GM18858 (cell line): ENCODE results near the gene HOXB4.

Experiments used
- ATAC-seq: cut with Tn5 transposase; IDR thresholded peaks from one replicate; pipeline ENCODE4 v1.9.1; 2021; ENCODE audit not compliant: unreplicated experiment

The HOXB4 gene

GRCh38 chr17:48577946-48578615 lies at the start of gene HOXB4:
HOXB4 (minus strand) TSS chr17:48578350; CDS start chr17:48578319, 31 bp downstream.
- no peak for ATAC-seq

GRCh38 chr17:48627118-48627597 lies 49.0 kb upstream of the HOXB4 start:
- ATAC-seq: no peak

GRCh38 chr17:48626245-48627117 lies 48.3 kb upstream of the HOXB4 start, which contains the start of gene HOXB9:
HOXB9 (minus strand) TSS chr17:48626358; CDS start chr17:48626269, 89 bp downstream.
- no peak for ATAC-seq

GRCh38 chr17:48625495-48626244 lies 47.5 kb upstream of the HOXB4 start:
- ATAC-seq: no peak

GRCh38 chr17:48624544-48625494 lies 46.7 kb upstream of the HOXB4 start:
- ATAC-seq: no peak

- no peak for ATAC-seq
Measured at GRCh38 chr17:48624118-48624517, 46.0 kb upstream of the HOXB4 start.

GRCh38 chr17:48623583-48623982 lies 45.4 kb upstream of the HOXB4 start:
- ATAC-seq: no peak

GRCh38 chr17:48622857-48623256 lies 44.7 kb upstream of the HOXB4 start:
- ATAC-seq: no peak

- ATAC-seq: no peak
Measured at GRCh38 chr17:48621410-48622392, 43.6 kb upstream of the HOXB4 start.

- ATAC-seq: no peak
Measured at GRCh38 chr17:48620461-48621139, 42.5 kb upstream of the HOXB4 start.

GRCh38 chr17:48619826-48620449 lies 41.8 kb upstream of the HOXB4 start:
- ATAC-seq: no peak

- ATAC-seq: no peak
Measured at GRCh38 chr17:48618256-48618896, 40.2 kb upstream of the HOXB4 start.

- no peak for ATAC-seq
Measured at GRCh38 chr17:48617471-48618255, 39.5 kb upstream of the HOXB4 start.

GRCh38 chr17:48616717-48617470 lies 38.7 kb upstream of the HOXB4 start:
- ATAC-seq: no peak

- no peak for ATAC-seq
Measured at GRCh38 chr17:48615963-48616716, 38.0 kb upstream of the HOXB4 start.
